GM23248 (cell line): ENCODE data around the gene LARP4B. TPM values are rescaled to one million over a fixed set of nuclear protein-coding genes. Genes with fewer than 3 reads are reported as not detected.

Source experiments
- DNase-seq: peaks from one replicate; pipeline ENCODE4 v3.0.0-alpha.2; 2015
- H2AFZ ChIP-seq: fragments of 200-600 bp; sonication (generic); 2 replicates; pipeline ENCODE4 v1.6.1; 2016; ENCODE audit warnings: antibody characterized with exemption
- H3F3A ChIP-seq: fragments of 200-600 bp; sonication (generic); 2 replicates; pipeline ENCODE4 v1.6.1; 2016; ENCODE audit warnings: mild to moderate bottlenecking, antibody characterized with exemption, mixed run types; ENCODE audit not compliant: insufficient read depth
- H3K27ac ChIP-seq: fragments of 200-600 bp; sonication (generic); 2 replicates; pipeline ENCODE4 v1.5.1; 2016; ENCODE audit warnings: mild to moderate bottlenecking
- H3K27me3 ChIP-seq: fragments of 200-600 bp; sonication (generic); replicated peaks from 2 replicates; pipeline ENCODE4 v1.6.1; 2016; ENCODE audit warnings: mild to moderate bottlenecking; ENCODE audit not compliant: insufficient read depth
- H3K36me3 ChIP-seq: fragments of 200-600 bp; sonication (generic); 2 replicates; pipeline ENCODE4 v1.6.1; 2016; ENCODE audit warnings: low read depth, mild to moderate bottlenecking
- H3K4me1 ChIP-seq: fragments of 200-600 bp; sonication (generic); 2 replicates; pipeline ENCODE4 v1.6.1; 2016; ENCODE audit warnings: mild to moderate bottlenecking; ENCODE audit not compliant: insufficient read depth
- H3K4me2 ChIP-seq: fragments of 200-600 bp; sonication (generic); one replicate; pipeline ENCODE4 v1.6.1; 2016; ENCODE audit warnings: mild to moderate bottlenecking; ENCODE audit not compliant: unreplicated experiment
- H3K4me3 ChIP-seq: fragments of 200-600 bp; sonication (generic); 2 replicates; pipeline ENCODE4 v1.5.1; 2016; ENCODE audit warnings: mild to moderate bottlenecking
- H3K79me2 ChIP-seq: fragments of 200-600 bp; sonication (generic); 2 replicates; pipeline ENCODE4 v1.6.1; 2016; ENCODE audit warnings: mild to moderate bottlenecking; ENCODE audit not compliant: insufficient read depth
- H3K9ac ChIP-seq: fragments of 200-600 bp; sonication (generic); 2 replicates; pipeline ENCODE4 v1.6.1; 2016; ENCODE audit warnings: mild to moderate bottlenecking
- H3K9me2 ChIP-seq: fragments of 200-600 bp; sonication (generic); 2 replicates; pipeline ENCODE4 v1.6.1; 2016; ENCODE audit warnings: mixed run types, mild to moderate bottlenecking, moderate library complexity; ENCODE audit not compliant: insufficient read depth
- H3K9me3 ChIP-seq: fragments of 200-600 bp; sonication (generic); one replicate; pipeline ENCODE4 v1.6.1; 2017; ENCODE audit warnings: low read depth
- H4K20me1 ChIP-seq: fragments of 200-600 bp; sonication (generic); 2 replicates; pipeline ENCODE4 v1.6.0; 2016; ENCODE audit not compliant: insufficient read depth
- EZH2 ChIP-seq: fragments of 200-600 bp; sonication (generic); IDR thresholded peaks from 2 replicates; pipeline ENCODE4 v1.6.1; 2018; ENCODE audit warnings: antibody characterized with exemption, mild to moderate bottlenecking; ENCODE audit not compliant: insufficient read depth, poor library complexity, severe bottlenecking
- EZH2phosphoT487 ChIP-seq: fragments of 200-600 bp; sonication (generic); IDR thresholded peaks from 2 replicates; pipeline ENCODE4 v1.6.1; 2018; ENCODE audit warnings: antibody characterized with exemption, moderate library complexity, mild to moderate bottlenecking, low read depth; ENCODE audit not compliant: insufficient read depth
- whole genome bisulfite sequencing, 2 experiments: methylation state at CpG; one replicate each; pipeline ENCODE4 v1.1.6; 2015 to 2017; ENCODE audit warnings: low lambda C conversion rate in 2 of 2, low coverage in 1 of 2; ENCODE audit errors: missing lambda C conversion rate in 2 of 2; 5-methylcytosine and 5-hydroxymethylcytosine counted together
- in situ Hi-C: fragments of 300-500 bp; cut with MboI; formaldehyde crosslinking; loops from 2 replicates; pipeline ENCODE4 v1.15.0; 2020
- polyA plus RNA-seq: library from polyadenylated mRNA; unstranded; fragments of >200 nt; fragmentation: Nextera tagmentation; extraction: Ambion mirVana; gene quantifications from 2 replicates; pipeline ENCODE4 v1.2.1, GENCODE V29; 2016
- total RNA-seq: library from RNA; depleted of rRNA; stranded (reverse); fragments of >200 nt; shearing (Covaris generic); gene quantifications from 2 replicates; pipeline ENCODE4 v1.2.3, GENCODE V29; 2014

LARP4B gene
- total and polyA plus RNA-seq, 2 experiments from 2014 or later, result 20.7 to 30.8 TPM

DNA sequence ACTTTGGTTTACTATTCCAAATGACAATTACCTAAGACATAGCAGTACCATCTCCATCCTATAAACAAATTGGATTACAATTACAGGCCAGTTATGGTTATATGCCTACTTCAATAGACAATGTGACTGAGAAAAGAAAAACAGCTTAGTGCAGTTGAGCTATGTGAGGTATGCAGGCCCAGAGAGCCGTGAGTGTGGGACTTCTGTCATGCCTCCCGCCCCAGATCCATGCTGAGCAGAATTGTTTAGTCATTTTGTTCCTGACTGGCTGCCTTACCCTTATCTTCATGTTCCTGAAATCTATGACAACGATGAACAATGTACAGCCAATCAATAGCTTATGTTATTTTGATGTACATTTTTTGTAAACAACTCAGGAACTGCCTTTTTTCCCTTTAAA lies 21.7 kb downstream of the LARP4B start:
- H3K9ac ChIP-seq, result no peak overlapping the region
- peaks cover 19% of the 10 kb centered on the region for H3F3A ChIP-seq
- 53 to 57% methylated on average over 3 of the region's 3 CpGs for WGBS, 2 experiments
- H3K79me2 ChIP-seq, result peaks cover 100% of the 10 kb centered on the region
- peak overlapping the region; percentile 34 for H3K27ac ChIP-seq
- no peak for TF ChIP-seq EZH2phosphoT487
- TF ChIP-seq EZH2, result no peak
- H3K4me2 ChIP-seq, result peak overlapping the region; percentile 21
- no peak overlapping the region for H3K4me3 ChIP-seq
- H2AFZ ChIP-seq, result no peak overlapping the region
- in situ Hi-C loops, result no loop called here
- no peaks in the 10 kb centered on the region for H3K9me2 ChIP-seq
- peak; percentile 57 for DNase-seq
- H3K27me3 ChIP-seq, result no peaks in the 10 kb centered on the region
- peaks cover 7% of the 10 kb centered on the region; the same call in 1 of the 2 replicates for H3K4me1 ChIP-seq
- no peaks in the 10 kb centered on the region for H3K9me3 ChIP-seq
- H3K36me3 ChIP-seq, result peaks cover 14% of the 10 kb centered on the region; the same call in 1 of the 2 replicates
- peaks cover 6% of the 10 kb centered on the region for H4K20me1 ChIP-seq

- H3K4me3 ChIP-seq, result no peak overlapping the region
- in situ Hi-C loops, result no loop called here
- no peak overlapping the region for H2AFZ ChIP-seq
- H3K9me3 ChIP-seq, result no peaks in the 10 kb centered on the region
- peaks cover 100% of the 10 kb centered on the region for H3K79me2 ChIP-seq
- WGBS, 2 experiments, result 100% methylated on average over 1 of the region's 1 CpG
- H3K27me3 ChIP-seq, result no peaks in the 10 kb centered on the region
- H3K4me2 ChIP-seq, result no peak overlapping the region
- peaks cover 7% of the 10 kb centered on the region; the same call in 1 of the 2 replicates for H3K4me1 ChIP-seq
- no peak overlapping the region for H3K9ac ChIP-seq
- H3K36me3 ChIP-seq, result peaks cover 8% of the 10 kb centered on the region; the same call in 1 of the 2 replicates
- H4K20me1 ChIP-seq, result peaks cover 4% of the 10 kb centered on the region; the same call in 1 of the 2 replicates
- no peak overlapping the region for H3K27ac ChIP-seq
- no peak for DNase-seq
- no peaks in the 10 kb centered on the region for H3K9me2 ChIP-seq
- peaks cover 26% of the 10 kb centered on the region for H3F3A ChIP-seq
- TF ChIP-seq EZH2phosphoT487 (no peak), EZH2 (no peak)
These were observed 25.5 kb downstream of the LARP4B start for GRCh38 chr10:905972-906371.

DNA sequence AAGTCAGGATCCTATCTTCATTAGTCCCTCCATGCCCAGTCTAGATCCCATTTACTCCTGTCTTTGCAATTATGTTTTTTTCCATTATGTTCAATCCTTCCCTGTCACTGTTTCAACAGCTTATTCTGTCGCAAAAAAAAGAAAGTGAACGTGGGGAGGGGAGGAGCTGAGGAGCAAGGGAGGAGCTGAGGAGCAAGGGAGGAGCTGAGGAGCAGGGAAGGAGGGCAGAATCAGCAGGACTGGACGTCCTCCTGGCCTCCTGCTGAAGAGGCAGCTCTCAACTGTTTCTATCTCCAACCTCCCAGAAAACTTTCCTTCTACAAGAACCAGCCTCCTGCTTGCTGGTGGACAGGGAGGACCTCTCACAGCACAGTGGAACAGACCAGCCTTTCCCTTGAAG lies 26.0 kb downstream of the LARP4B start:
- peaks cover 7% of the 10 kb centered on the region; the same call in 1 of the 2 replicates for H3K4me1 ChIP-seq
- 38% methylated on average over 3 of the region's 3 CpGs for WGBS, 2 experiments
- H3K4me3 ChIP-seq, result no peak overlapping the region
- TF ChIP-seq EZH2phosphoT487, result no peak
- no peak for TF ChIP-seq EZH2
- H3K27me3 ChIP-seq, result no peaks in the 10 kb centered on the region
- peaks cover 100% of the 10 kb centered on the region for H3K79me2 ChIP-seq
- in situ Hi-C loops, result no loop called here
- H3K9me2 ChIP-seq, result no peaks in the 10 kb centered on the region
- peaks cover 3% of the 10 kb centered on the region; the same call in 1 of the 2 replicates for H3K36me3 ChIP-seq
- DNase-seq, result peak; percentile 18
- no peak overlapping the region for H2AFZ ChIP-seq
- H3K27ac ChIP-seq, result no peak overlapping the region
- no peaks in the 10 kb centered on the region for H3K9me3 ChIP-seq
- peaks cover 23% of the 10 kb centered on the region for H3F3A ChIP-seq
- H3K4me2 ChIP-seq, result no peak overlapping the region
- no peak overlapping the region for H3K9ac ChIP-seq
- no peaks in the 10 kb centered on the region; the same call in 1 of the 2 replicates for H4K20me1 ChIP-seq

GRCh38 chr10:904403-904802 lies 27.1 kb downstream of the LARP4B start:
- no peaks in the 10 kb centered on the region for H3K36me3 ChIP-seq
- peaks cover 99% of the 10 kb centered on the region for H3K79me2 ChIP-seq
- no peak overlapping the region for H2AFZ ChIP-seq
- H3K9me2 ChIP-seq, result no peaks in the 10 kb centered on the region
- no peak for TF ChIP-seq EZH2phosphoT487
- no peak for TF ChIP-seq EZH2
- WGBS, 2 experiments, result 96 to 99% methylated on average over 5 of the region's 5 CpGs
- no peak overlapping the region for H3K9ac ChIP-seq
- H3K4me1 ChIP-seq, result 0 out of 2 replicates have a peak, but pooled peaks cover 2% of the 10 kb centered on the region
- H3K27ac ChIP-seq, result no peak overlapping the region
- H3K4me2 ChIP-seq, result no peak overlapping the region
- H3K27me3 ChIP-seq, result no peaks in the 10 kb centered on the region
- H3K9me3 ChIP-seq, result no peaks in the 10 kb centered on the region
- H4K20me1 ChIP-seq, result 0 out of 2 replicates have a peak, but pooled peaks cover 6% of the 10 kb centered on the region
- peaks cover 12% of the 10 kb centered on the region; the same call in 1 of the 2 replicates for H3F3A ChIP-seq
- no peak overlapping the region for H3K4me3 ChIP-seq
- no peak for DNase-seq
- in situ Hi-C loops, result no loop called here
